Measurements from ENCODE around the gene SCRT2.

- TF ChIP-seq CTCF (IDR thresholded peaks at IDR 0.05) (no peak), ZFX (IDR thresholded peaks at IDR 0.05; ENCODE audit: borderline replicate concordance) (no peak)
These were observed 49.0 kb downstream of the SCRT2 start for GRCh38 chr20:626579-626978.

Data from 22Rv1 (cell line).